Esophagus (tissue), 2 donors: ENCODE results near the gene ZBTB43. TPM values are rescaled to one million over a fixed set of nuclear protein-coding genes. Genes with fewer than 3 reads are reported as not detected.
A peak's percentile ranks its signal among the peaks of the same experiment; 100 is the strongest.
"Not testable (repeated sequence)": the region's sequence is repeated elsewhere in the genome, so short reads cannot be mapped to it uniquely, and the experiment has no call there.

Source experiments
- H3K27ac ChIP-seq, 2 donors: one replicate each; pipeline ENCODE4 v1.5.1; 2013; ENCODE audit warnings: low read depth in 2 of 2, mild to moderate bottlenecking in 2 of 2, inconsistent platforms in 1 of 2, low read length in 1 of 2, moderate library complexity in 1 of 2
- H3K27me3 ChIP-seq, 2 donors: one replicate each; pipeline ENCODE4 v1.6.1; 2013; ENCODE audit warnings: low read length in 2 of 2, control low read depth in 1 of 2, mild to moderate bottlenecking in 1 of 2; ENCODE audit not compliant: insufficient read depth in 2 of 2, control insufficient read depth in 1 of 2
- H3K36me3 ChIP-seq, 2 donors: one replicate each; pipeline ENCODE4 v1.6.1; 2013; ENCODE audit warnings: low read length in 1 of 2; ENCODE audit not compliant: control insufficient read depth in 2 of 2, insufficient read depth in 2 of 2
- H3K4me1 ChIP-seq, 2 donors: one replicate each; pipeline ENCODE4 v1.6.1; 2013; ENCODE audit warnings: low read length in 1 of 2; ENCODE audit not compliant: control insufficient read depth in 2 of 2, insufficient read depth in 2 of 2
- H3K4me3 ChIP-seq, 2 donors: one replicate each; pipeline ENCODE4 v1.5.1; 2013; ENCODE audit warnings: low read length in 2 of 2, mild to moderate bottlenecking in 2 of 2, low read depth in 1 of 2, moderate library complexity in 1 of 2
- H3K9me3 ChIP-seq, 2 donors: one replicate each; pipeline ENCODE4 v1.6.1; 2013; ENCODE audit warnings: mild to moderate bottlenecking in 2 of 2, low read depth in 1 of 2, low read length in 1 of 2, moderate library complexity in 1 of 2; ENCODE audit not compliant: control insufficient read depth in 2 of 2, insufficient read depth in 1 of 2
- WGBS, 2 donors: extraction: QIAGEN DNeasy Blood & Tissue Kit; methylation state at CpG; one replicate each; pipeline ENCODE4 v1.1.7; 2013; 5-methylcytosine and 5-hydroxymethylcytosine counted together
- polyA plus RNA-seq, 2 donors: library from polyadenylated mRNA; stranded (reverse); fragments of 200-250 nt; gene quantifications; one replicate each; pipeline ENCODE4 v1.2.3, GENCODE V29; 2013
- donor health status: healthy with polysubstance abuse.
- donor health status: Bipolar disorder and iron deficiency.

ZBTB43 gene
- polyA plus RNA-seq, 2 donors = 4.8 to 5.0 TPM

- no peaks in the 10 kb centered on the region for H3K9me3 ChIP-seq
- H3K4me1 ChIP-seq = peaks cover 0 to 5% of the 10 kb centered on the region in 2 donors
- WGBS, 2 donors = 74 to 77% methylated on average over 16 of the region's 16 CpGs
- peak overlapping the region; percentile 97 for H3K27ac ChIP-seq
- no peaks in the 10 kb centered on the region for H3K27me3 ChIP-seq
- H3K4me3 ChIP-seq = peak overlapping the region; percentile 93 to 98
- no peaks in the 10 kb centered on the region for H3K36me3 ChIP-seq
Measured at GRCh38 chr9:126804198-126804695, 593 bp upstream of the ZBTB43 start.

- Histone ChIP-seq H3K27ac (peak overlapping the region; percentile 97), H3K4me1 (peaks cover 0 to 5% of the 10 kb centered on the region in 2 donors), H3K4me3 (peak overlapping the region; percentile 93 to 98), H3K36me3 (no peaks in the 10 kb centered on the region), H3K27me3 (no peaks in the 10 kb centered on the region), H3K9me3 (no peaks in the 10 kb centered on the region)
- 17 to 19% methylated on average over 8 of the region's 8 CpGs for WGBS, 2 donors
Measured at GRCh38 chr9:126805554-126806262, 868 bp downstream of the ZBTB43 start.

GRCh38 chr9:126806336-126806735 lies 1.5 kb downstream of the ZBTB43 start:
- Histone ChIP-seq H3K27me3 (no peaks in the 10 kb centered on the region), H3K36me3 (peaks cover 0 to 2% of the 10 kb centered on the region in 2 donors), H3K4me3 (peak overlapping the region in 1 of 2 donors; percentile 93), H3K27ac (peak overlapping the region in 1 of 2 donors; percentile 97), H3K4me1 (peaks cover 0 to 5% of the 10 kb centered on the region in 2 donors), H3K9me3 (no peaks in the 10 kb centered on the region)
- 62 to 65% methylated on average over 2 of the region's 2 CpGs for WGBS, 2 donors

GRCh38 chr9:126809068-126809467 lies 4.2 kb downstream of the ZBTB43 start:
- Histone ChIP-seq H3K27ac (no peak overlapping the region), H3K27me3 (no peaks in the 10 kb centered on the region), H3K4me3 (no peak overlapping the region), H3K36me3 (peaks cover 2 to 3% of the 10 kb centered on the region in 2 donors), H3K4me1 (peaks cover 0 to 5% of the 10 kb centered on the region in 2 donors), H3K9me3 (no peaks in the 10 kb centered on the region)
- WGBS, 2 donors = 57 to 67% methylated on average over 3 of the region's 3 CpGs

- H3K4me1 ChIP-seq, H3K27ac ChIP-seq, H3K36me3 ChIP-seq, H3K4me3 ChIP-seq, H3K27me3 ChIP-seq, H3K9me3 ChIP-seq: not testable (repeated sequence)
- WGBS, 2 donors = 95 to 96% methylated on average over 12 of the region's 12 CpGs
Measured at GRCh38 chr9:126810221-126810620, 5.4 kb downstream of the ZBTB43 start.

GRCh38 chr9:126813072-126813471 lies 8.2 kb downstream of the ZBTB43 start:
- WGBS, 2 donors = 96 to 97% methylated on average over 11 of the region's 11 CpGs
- no peaks in the 10 kb centered on the region for H3K27me3 ChIP-seq
- H3K9me3 ChIP-seq = no peaks in the 10 kb centered on the region
- peaks cover 3 to 5% of the 10 kb centered on the region in 2 donors for H3K36me3 ChIP-seq
- H3K27ac ChIP-seq = no peak overlapping the region
- H3K4me3 ChIP-seq = no peak overlapping the region
- H3K4me1 ChIP-seq = no peaks in the 10 kb centered on the region

- H3K27me3 ChIP-seq = no peaks in the 10 kb centered on the region
- no peak overlapping the region for H3K27ac ChIP-seq
- H3K4me1 ChIP-seq = no peaks in the 10 kb centered on the region
- peaks cover 3 to 7% of the 10 kb centered on the region in 2 donors for H3K36me3 ChIP-seq
- peaks cover 0 to 2% of the 10 kb centered on the region in 2 donors for H3K9me3 ChIP-seq
- H3K4me3 ChIP-seq = no peak overlapping the region
Measured at GRCh38 chr9:126814091-126814490, 9.3 kb downstream of the ZBTB43 start.

DNA sequence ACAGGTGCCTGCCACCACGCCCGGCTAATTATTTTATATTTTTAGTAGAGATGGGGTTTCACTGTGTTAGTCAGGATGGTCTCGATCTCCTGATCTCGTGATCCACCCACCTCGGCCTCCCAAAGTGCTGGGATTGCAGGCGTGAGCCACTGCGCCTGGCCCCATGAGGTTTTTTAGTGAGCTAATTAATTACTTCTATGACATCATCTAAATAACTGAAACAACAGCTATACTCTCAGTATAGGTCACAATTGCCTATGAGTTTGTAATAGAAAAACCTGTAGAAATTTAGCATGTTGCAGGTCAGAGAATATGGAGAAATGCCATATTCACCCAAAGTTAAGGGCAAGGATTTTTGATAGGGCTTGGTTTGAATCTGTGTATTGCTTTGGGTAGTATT lies 12.8 kb downstream of the ZBTB43 start:
- H3K4me3 ChIP-seq, H3K4me1 ChIP-seq, H3K9me3 ChIP-seq, H3K36me3 ChIP-seq, H3K27ac ChIP-seq, H3K27me3 ChIP-seq: not testable (repeated sequence)
- 95 to 98% methylated on average over 7 of the region's 7 CpGs for WGBS, 2 donors

DNA sequence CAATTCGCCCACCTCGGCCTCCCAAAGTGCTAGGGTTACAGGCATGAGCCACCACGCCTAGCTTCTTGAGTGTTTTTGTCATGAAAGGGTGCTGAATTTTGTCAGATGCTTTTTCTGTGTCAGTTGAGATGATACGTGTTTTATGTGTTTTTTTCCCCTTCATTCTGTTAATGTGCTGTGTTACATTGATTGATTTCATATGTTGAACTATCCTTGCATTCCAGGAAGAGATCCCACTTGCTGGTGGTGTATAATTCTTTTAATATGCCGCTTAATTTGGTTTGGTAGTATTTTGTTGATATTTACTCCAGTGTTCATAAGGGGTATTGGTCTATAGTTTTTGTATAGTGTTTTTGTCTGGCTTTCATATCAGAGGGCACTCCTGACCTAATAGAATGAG lies 13.6 kb downstream of the ZBTB43 start:
- peaks cover 0 to 2% of the 10 kb centered on the region in 2 donors for H3K4me1 ChIP-seq
- peaks cover 4 to 5% of the 10 kb centered on the region in 2 donors for H3K36me3 ChIP-seq
- H3K4me3 ChIP-seq = no peak overlapping the region
- whole genome bisulfite sequencing, 2 donors = 98% methylated on average over 5 of the region's 5 CpGs
- no peak overlapping the region for H3K27ac ChIP-seq
- peaks cover 0 to 2% of the 10 kb centered on the region in 2 donors for H3K9me3 ChIP-seq
- no peaks in the 10 kb centered on the region for H3K27me3 ChIP-seq

DNA sequence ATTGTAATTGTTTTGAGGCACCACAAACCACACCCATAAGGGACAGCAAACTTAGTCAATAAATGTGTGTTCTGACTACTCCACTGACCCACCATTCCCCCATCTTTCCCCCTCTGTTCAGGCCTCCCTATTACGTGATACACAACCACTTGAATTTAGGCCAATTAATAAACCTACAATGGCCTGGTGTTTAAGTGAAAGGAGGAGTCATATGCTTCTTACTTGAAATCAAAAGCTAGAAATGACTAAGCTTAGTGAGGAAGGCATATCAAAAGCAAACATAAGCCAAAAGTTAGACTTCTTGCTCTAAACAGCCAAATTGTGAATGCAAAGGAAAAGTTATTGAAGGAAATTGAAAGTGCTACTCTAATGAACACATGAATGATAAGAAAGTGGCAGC lies 14.6 kb downstream of the ZBTB43 start:
- 75 to 89% methylated on average over 1 of the region's 1 CpG for WGBS, 2 donors
- no peak overlapping the region for H3K27ac ChIP-seq

More for the DNA sequence above, 14.6 kb downstream of the ZBTB43 start:
- H3K4me1 ChIP-seq = peaks cover 0 to 2% of the 10 kb centered on the region in 2 donors
- H3K36me3 ChIP-seq = peaks cover 4 to 5% of the 10 kb centered on the region in 2 donors
- no peaks in the 10 kb centered on the region for H3K27me3 ChIP-seq
- H3K9me3 ChIP-seq = peaks cover 0 to 2% of the 10 kb centered on the region in 2 donors
- no peak overlapping the region for H3K4me3 ChIP-seq
